ENCODE data around the gene SRSF9.
"Not testable (repeated sequence)": the region's sequence is repeated elsewhere in the genome, so short reads cannot be mapped to it uniquely, and the experiment has no call there.

The SRSF9 gene

GRCh38 chr12:120481022-120481767 is 11.6 kb upstream of the SRSF9 start:
- no peak for DNase-seq (ENCODE audit: low spot score)

GRCh38 chr12:120480211-120480610 is 10.7 kb upstream of the SRSF9 start:
- DNase-seq (ENCODE audit: low spot score) = no peak

GRCh38 chr12:120479458-120479857 is 9.9 kb upstream of the SRSF9 start:
- no peak for DNase-seq (ENCODE audit: low spot score)

- no peak for DNase-seq (ENCODE audit: low spot score)
Observed at GRCh38 chr12:120475643-120476042, 6.1 kb upstream of the SRSF9 start.

- DNase-seq (ENCODE audit: low spot score) = peak; percentile 29
Observed at GRCh38 chr12:120474616-120474960, 5.0 kb upstream of the SRSF9 start.

- DNase-seq (ENCODE audit: low spot score) = no peak
Observed at GRCh38 chr12:120473807-120474615, 4.5 kb upstream of the SRSF9 start.

GRCh38 chr12:120472521-120472920 is 3.0 kb upstream of the SRSF9 start:
- no peak for DNase-seq (ENCODE audit: low spot score)

GRCh38 chr12:120470150-120470784 is 719 bp upstream of the SRSF9 start:
- no peak for DNase-seq (ENCODE audit: low spot score)

GRCh38 chr12:120468821-120469449 is 613 bp downstream of the SRSF9 start:
- no peak for DNase-seq (ENCODE audit: low spot score)

- DNase-seq (ENCODE audit: low spot score) = no peak
Observed at GRCh38 chr12:120468325-120468820, 1.2 kb downstream of the SRSF9 start.

GRCh38 chr12:120467439-120467838 is 2.1 kb downstream of the SRSF9 start:
- DNase-seq (ENCODE audit: low spot score) = no peak

GRCh38 chr12:120466560-120467315 is 2.8 kb downstream of the SRSF9 start:
- DNase-seq (ENCODE audit: low spot score) = no peak

- DNase-seq (ENCODE audit: low spot score) = no peak
Observed at GRCh38 chr12:120465756-120466155, 3.8 kb downstream of the SRSF9 start.

GRCh38 chr12:120463712-120464111 is 5.8 kb downstream of the SRSF9 start:
- no peak for DNase-seq (ENCODE audit: low spot score)

GRCh38 chr12:120462099-120462640 is 7.4 kb downstream of the SRSF9 start:
- DNase-seq (ENCODE audit: low spot score) = no peak

GRCh38 chr12:120460157-120460556 is 9.4 kb downstream of the SRSF9 start:
- no peak for DNase-seq (ENCODE audit: low spot score)

- no peak for DNase-seq (ENCODE audit: low spot score)
Observed at GRCh38 chr12:120457133-120457532, 12.4 kb downstream of the SRSF9 start.

GRCh38 chr12:120455302-120455701 is 14.2 kb downstream of the SRSF9 start:
- DNase-seq (ENCODE audit: low spot score) = no peak

GRCh38 chr12:120453977-120454376 is 15.6 kb downstream of the SRSF9 start:
- no peak for DNase-seq (ENCODE audit: low spot score)

- DNase-seq (ENCODE audit: low spot score) = no peak
Observed at GRCh38 chr12:120453060-120453750, 16.3 kb downstream of the SRSF9 start.

- not testable (repeated sequence) for DNase-seq (ENCODE audit: low spot score)
Observed at GRCh38 chr12:120452524-120452923, 17.0 kb downstream of the SRSF9 start.
